ENCODE measurements around the gene AMELY.
"Not testable (repeated sequence)": the region's sequence is repeated elsewhere in the genome, so short reads cannot be mapped to it uniquely, and the experiment has no call there.

AMELY gene, protein sequence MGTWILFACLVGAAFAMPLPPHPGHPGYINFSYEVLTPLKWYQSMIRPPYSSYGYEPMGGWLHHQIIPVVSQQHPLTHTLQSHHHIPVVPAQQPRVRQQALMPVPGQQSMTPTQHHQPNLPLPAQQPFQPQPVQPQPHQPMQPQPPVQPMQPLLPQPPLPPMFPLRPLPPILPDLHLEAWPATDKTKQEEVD

DNA sequence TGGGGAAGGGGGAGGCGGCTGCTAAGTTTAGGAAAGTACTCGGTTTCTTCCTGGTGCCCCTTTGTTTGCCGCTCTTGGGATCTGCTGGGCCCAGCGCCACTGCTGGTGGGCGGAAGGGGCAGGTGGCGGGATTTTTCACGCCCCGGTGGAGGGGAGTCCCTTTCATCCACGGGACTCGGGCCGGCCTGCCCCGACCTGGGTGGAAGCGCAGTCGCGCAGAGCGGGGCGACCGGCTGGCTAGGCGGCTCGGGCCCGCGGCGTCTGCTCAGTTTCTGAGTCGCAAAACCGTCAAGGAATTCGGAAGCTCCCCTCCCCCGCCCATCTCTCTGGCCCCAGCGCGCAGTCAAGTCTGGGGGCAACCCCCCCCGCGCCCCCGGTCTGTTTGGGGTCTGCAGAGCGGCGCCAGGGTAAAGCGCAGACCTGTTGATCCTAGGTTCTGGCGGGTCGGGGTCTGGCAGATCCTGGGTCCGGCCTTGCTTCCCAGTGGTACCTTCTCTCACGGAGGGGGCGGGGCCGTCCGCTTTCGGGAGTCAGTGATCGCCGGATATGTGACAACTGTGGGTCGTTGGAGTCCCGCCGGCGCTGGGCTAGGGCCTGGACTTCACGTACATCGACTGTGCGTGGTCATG, at the start of gene AMELY:
TSS of gene AMELY (minus strand) at position 500 of the 629 bp plus-strand sequence. CDS start 39,144 bp downstream, outside the sequence.
- DNase-seq, result no peak

DNA sequence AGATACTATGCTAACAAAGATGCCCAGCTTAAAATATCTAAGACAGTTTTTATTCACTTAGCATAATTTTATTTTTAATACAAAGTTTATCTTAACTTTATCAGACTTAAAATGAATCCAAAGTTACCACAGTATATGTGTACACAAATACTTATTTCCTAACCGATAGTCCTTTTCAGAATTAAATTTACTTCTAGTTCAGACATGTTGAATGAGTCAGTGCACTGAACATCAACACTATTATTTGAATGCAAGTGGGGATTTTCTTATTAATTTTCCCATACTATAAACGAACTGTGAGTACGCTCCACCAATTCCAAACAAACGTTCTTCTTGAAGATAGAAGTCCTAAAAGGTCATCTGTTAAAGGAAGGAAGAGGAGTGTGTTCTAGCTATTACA, 38.4 kb upstream of the AMELY start:
- no peak for DNase-seq

DNA sequence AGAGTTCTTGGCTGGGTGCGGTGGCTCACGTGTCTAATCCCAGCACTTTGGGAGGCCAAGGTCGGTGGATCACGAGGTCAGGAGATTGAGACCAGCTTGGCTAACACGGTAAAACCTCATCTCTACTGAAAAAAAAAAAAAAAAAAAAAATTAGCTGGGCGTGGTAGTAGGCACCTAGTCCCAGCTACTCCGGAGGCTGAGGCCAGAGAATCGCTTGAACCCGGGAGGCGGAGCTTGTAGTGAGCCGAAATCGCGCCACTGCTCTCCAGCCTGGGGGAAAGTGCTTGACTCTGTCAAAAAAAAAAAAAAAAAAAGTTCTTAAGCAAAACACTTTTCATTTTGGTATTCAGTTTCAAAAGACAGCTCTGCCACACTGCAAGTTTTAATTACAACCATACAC, 36.8 kb upstream of the AMELY start:
- DNase-seq, result no peak

DNA sequence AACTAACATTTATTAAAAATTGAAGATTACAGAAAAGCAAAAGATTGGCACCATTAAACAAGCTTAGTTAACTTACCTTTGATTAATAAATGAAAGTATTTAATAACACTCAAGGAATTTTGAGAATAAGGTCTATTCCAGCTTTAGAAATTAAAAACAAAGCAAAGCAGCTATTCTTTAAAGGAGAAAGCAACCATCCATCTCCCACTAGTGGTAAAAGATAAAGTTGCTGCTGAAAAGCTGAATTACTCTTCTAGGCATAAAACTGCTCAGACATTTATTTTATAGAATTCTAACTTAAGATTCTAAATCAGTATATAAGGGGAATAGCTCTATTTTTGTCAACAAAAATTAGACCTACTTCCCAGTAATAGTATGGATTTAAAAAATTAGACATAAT, 36.1 kb upstream of the AMELY start:
- DNase-seq, result no peak

DNA sequence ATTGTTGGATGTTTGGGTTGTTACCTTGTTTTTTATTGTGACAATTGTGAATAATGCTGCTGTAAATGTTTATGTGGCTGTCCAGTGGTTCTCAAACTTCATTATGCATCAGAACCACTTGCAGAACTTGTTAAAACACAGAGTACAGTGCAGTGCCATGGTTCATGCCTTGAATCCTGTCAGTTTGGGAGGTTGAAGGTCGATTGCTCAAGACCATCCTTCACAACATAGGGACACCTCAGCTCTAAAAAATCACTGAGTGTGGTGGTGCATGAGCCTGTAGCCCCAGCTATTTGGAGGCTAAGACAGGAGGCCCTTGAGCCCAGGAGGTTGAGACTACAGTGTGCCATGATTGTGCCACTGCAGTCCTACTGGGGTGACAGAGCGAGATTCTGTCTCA, 23.9 kb upstream of the AMELY start:
- DNase-seq, result no peak

DNA sequence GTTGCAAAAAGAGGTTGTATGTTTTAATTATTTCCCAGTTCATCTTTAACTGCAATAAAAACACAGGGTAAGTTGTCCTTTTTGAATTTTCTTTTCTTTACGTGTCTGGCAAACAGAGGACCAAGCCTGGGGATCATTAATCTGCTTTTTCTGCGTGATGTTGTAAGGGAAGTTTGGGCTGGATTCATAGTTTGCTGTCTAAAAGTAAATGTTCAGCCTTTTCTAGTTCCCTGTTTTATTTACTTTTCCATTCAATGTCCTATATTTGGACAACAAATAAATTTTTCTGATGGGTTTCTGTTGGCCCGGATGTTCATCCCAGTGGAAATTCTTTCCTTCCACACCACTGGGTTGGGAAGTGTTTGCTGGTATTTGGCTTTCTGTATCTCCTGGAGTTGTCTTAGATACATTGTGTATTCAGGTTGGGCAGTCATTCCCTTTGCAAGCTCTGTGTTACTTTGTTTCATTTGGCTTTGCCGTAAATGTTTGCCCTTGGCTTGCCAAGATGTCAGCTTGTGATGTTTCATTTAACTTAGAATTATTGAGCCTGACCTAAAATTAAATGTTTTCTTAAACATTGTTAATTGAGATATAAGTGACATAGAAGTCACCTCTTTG, 20.3 kb upstream of the AMELY start:
- DNase-seq, result no peak

DNA sequence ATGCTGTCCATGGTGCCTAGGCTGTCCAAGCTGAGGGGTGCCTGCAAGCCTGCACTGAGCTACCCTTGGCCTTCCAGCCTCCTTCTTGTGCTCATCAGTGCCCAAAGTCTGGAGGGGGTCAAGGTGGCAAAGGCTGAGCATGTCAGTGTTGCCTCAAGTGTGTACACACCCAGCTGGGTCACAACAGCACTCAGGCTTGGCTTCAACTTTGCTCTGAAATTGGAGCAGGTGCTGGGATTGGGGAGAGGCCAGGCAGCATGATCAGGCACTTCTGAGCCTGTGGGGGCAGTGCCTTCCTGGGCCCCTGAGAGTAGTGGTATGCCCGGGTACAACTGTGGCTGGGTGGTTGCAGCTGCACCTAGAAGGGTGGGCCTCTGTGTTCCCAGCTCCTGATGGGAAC, 17.7 kb upstream of the AMELY start:
- no peak for DNase-seq

DNA sequence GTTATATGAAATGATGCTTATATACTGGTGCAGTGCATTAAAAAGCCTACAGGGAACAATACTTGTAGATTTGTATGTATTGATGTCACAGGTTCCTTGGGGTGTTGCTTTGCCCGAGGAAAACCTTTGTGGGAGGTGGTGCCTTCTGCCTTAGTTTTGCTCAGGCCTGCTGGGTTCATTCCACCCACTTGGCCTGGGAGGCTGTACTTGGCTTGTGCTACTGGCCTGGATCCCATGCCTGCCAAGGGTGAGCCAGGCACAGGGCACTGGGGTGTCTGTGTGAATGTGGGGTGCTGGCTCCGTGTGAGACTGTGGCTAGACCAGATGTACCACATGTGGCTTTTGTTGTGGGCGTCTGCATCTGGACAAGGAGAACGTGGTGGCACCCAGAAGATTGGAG, 16.7 kb upstream of the AMELY start:
- DNase-seq, result no peak

DNA sequence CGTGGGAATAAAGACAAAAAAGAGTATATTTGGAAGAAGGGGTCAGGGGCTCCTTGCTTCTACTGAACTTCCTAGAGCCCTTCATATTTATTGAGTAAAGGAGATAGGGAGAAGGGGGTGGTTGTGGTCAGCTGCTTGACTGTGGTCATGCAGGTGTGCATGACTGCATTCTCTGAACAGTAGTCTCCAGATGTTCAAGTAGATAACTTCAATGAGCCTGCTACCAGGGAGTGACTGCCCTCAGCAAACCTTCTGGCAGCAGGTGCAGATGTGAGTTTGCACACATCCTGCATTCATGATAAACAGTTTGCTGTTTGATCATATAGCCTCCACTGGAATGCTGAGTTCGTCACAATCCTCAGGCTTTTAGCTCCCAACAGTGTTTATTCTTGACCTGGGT, 9.5 kb upstream of the AMELY start:
- DNase-seq, result no peak

DNA sequence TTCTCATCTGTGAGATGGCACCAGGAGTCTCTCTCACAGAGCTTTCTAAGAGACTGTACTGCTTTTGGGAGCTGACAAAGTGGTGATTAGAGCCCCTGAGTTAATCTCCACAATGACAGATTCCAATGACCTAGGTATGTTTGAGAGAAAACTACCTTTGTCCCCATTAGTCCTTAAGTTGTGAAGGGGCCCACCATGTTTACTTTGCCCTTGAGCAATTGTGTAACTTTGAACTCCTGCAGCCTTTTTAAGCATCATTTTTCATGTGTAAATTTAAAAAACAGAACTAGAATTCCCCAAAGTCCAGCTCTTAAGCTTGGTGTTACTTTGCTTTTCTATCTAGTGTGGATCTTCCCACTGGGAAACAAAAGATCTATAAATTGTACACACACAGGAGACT, 1.8 kb upstream of the AMELY start:
- no peak for DNase-seq

DNA sequence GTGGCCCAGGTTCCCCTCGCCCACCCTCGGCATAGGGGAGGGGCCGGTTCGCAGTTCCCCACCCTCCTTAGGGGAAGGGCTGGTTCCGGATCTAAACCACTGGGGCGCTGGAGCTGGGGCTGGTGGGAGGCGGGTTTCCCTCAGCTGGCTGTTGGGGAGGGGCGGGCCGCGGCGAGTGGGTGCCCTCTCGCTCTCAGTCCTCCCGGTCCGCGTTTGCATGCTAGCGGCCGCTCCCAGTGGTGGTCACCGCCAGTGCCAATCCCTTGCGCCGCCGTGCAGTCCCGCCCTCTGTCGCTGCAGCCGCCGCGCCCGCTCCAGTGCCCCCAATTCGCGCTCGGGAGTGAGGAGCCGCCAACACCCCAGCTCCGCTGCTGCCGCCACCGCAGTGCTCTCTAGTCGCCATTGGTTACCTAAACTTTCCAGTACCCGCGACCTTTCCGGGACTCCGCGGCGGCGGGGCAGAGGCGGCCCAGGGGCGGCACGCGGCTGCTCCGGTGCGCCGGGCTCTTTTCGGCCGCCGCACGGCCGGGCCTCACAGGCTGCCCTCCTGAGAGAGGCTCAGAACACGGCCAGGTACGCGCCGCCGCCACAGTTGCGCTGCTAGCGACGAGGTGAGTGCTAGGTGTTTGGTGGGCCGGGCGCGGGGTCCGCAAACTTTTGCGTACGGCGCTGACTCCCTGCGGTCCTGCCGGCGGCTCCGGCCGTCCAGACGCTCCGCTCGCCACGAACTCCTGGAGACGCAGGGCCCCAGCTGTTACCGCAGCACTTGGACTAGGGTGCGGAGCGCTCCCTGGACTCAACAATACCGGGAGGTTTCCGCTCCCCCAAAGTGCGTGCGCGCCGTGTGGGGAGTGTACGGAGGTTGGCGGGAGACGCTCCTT, 940 bp downstream of the AMELY start, which contains the start of gene TBL1Y:
TSS of gene TBL1Y (plus strand) at position 326 of the 881 bp plus-strand sequence. CDS start 114,388 bp downstream, outside the sequence.
- no peak for DNase-seq

DNA sequence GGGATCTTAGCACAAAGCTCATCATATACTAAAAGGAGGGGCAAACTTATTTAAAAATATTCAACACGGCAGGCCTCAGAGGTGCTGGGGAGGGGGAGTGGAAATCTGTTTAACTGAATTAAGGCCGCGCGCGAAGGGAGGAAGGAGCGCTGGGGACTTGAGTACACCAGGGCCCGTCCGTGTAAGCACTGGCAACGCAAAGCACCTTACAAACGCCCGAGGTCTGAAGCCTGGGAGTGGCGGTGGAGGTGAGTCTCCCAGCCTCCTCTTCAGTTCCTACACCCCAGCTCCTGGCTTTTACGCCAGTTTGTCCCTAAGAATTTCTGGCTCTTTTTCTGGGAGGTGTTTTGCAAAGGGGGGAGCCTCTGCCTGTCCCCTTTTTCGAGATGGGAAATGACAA, 1.7 kb downstream of the AMELY start:
- no peak for DNase-seq

DNA sequence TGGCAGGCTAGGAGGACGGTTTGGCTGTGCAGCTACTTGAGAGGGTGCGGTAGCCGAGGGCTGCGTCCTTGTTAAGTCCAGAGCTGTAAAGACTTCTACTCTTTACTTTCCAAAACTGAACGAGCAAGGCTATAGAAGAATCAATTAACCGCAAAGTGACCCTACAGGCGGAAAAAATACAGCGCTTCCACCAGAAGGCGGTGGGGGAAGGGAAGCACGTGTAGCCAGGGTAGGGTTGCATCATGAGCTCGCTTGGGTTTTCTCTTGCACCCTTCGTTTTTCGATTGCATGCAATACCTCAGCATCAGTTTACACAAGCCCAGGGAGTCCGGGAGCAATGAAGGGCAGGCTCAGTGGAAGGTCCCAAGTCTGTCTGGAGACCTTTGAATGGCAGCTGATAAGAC, 2.4 kb downstream of the AMELY start:
- DNase-seq, result no peak

DNA sequence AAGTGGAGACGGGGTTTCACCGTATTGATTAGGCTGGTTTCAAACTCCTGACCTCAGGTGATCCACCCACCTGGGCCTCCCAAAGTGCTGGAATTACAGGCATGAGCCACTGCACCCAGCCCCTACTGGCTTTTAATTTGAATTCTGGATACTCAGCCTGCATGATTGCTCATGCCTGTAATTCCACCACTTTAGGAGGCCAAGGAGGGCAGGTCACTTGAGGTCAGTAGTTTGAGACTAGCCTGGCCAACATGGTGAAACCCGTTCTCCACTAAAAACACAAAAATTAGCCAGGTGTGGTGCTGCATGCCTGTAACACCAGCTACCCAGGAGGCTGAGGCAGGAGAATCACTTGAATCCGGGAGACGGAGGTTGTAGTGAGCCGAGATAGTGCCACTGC, 3.5 kb downstream of the AMELY start:
- not testable (repeated sequence) for DNase-seq

DNA sequence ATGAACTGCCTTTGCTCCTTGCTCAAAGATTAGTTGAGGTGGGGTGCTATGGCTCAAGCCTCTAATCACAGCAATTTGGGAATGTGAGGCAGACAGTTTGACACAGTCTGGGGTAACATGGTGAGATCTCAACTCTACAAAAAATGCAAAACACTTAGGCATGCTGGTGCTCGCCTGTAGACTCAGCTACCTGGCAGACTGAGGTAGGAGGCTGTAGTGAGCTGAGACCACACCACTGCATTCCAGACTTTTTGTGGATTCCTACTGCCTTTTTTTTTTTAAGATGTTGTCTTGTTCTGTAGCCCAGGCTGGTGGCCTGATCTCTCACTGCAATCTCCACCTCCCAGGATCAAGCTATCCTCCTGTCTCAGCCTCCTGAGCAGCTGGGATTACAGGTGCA, 4.0 kb downstream of the AMELY start:
- DNase-seq, result no peak

DNA sequence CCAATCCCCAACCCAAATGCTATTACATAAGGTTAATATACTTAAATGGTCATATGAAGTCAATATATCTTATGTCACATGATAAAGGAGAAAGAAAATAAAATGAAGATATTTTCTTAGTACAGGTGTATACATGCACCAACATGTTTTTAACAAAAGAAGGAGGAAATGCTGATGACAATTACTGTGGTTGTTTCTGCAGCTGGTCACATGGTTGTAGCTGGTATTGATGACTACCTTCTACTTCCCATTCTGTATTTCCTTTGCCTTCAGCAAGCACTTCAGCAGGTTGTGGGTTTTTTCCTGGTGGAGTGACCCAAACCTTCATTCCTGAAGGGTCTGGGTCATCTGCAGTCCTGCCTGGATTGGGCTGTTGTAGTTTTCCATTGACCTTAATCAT, 9.4 kb downstream of the AMELY start:
- DNase-seq, result not testable (repeated sequence)

DNA sequence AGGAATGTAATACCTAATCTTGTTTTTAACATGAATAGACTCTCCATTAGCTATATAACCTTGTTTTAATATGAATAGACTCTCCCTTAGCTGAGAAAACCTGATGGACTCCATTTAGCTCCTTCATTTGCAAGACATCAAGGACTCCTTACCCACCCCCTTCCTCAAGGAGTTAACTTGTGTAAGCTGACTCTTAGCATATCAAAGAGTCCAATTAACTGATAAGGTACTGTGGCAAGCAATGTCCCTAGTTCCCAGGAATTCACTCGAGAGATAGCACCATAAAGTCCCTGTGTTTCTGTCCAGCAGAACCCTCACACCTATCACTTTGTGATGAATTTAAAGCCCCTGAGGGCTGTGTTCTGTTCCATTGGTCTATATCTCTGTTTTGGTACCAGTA, 16.3 kb downstream of the AMELY start:
- no peak for DNase-seq

DNA sequence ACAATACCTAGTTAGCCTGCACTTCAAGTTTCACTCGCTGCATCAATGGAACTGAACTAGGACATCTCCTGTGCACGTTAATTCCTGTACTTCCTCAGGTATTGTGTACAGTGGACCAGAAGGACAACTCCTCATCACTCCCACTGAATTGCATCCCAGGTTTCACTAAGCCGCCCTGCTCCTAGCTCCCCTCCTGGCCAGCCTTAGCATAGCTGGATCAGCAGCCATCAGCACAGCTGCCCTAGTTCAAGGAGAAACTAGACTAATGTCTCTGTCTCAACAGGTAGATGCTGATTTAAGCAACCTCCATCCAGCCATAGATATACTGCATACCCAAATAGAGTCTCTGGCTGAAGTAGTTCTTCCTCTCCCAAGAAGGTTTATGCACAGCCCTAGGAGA, 17.1 kb downstream of the AMELY start:
- no peak for DNase-seq

DNA sequence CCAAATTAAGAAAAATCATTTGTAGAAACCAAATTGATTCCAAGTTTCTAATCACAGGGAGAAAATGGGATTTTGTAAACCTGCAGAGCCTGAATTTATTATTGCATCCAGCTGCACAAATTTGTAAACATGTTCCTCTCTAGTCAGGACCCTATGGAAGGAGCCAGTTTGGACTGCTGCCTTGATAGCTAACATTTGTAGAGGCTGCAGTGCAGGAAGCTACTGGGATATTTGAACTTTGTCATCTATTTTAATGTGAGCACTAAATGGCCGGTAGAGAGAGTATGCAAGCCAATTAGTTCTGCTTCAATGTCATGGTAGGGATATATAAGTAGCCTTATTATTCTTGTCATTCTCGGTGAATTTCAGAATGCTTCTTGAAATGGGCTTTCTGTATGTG, 62.2 kb downstream of the AMELY start:
- DNase-seq, result no peak

DNA sequence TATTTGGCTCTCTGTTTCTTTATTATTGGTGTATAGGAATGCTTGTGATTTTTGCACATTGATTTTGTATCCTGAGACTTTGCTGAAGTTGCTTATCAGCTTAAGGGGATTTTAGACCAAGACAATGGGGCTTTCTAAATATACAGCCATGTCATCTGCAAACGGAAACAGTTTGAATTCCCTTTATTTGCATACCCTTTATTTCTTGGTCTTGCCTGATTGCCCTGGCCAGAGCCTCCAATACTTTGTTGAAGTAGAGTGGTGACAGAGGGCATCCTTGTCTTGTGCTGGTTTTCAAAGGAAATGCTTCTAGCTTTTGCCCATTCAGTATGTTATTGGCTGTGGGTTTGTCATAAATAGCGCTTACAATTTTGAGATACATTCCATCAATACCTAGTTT, 68.9 kb downstream of the AMELY start:
- not testable (repeated sequence) for DNase-seq

All from EL (cell line).